SK-N-SH treated with all-trans-retinoic acid at 6 μM for 48 hours (cell line): ENCODE measurements around the gene ARMH3.

Source experiments
- ATAC-seq: fragments of 200-7000 bp; cut with Tn5 transposase; 3 replicates; pipeline ENCODE4 v1.9.1; 2020; ENCODE audit warnings: mild to moderate bottlenecking, moderate library complexity
- ARNTL ChIP-seq: fragments of 450-650 bp; formaldehyde crosslinking; IDR thresholded peaks from 2 replicates; pipeline ENCODE4 v1.5.0; 2020; ENCODE audit warnings: low read depth, mild to moderate bottlenecking, moderate library complexity, borderline replicate concordance
- BACH2 ChIP-seq: fragments of 250-450 bp; sonication (Bioruptor Pico); IDR thresholded peaks from 2 replicates; pipeline ENCODE4 v1.9.0; 2021; ENCODE audit warnings: mild to moderate bottlenecking, borderline replicate concordance
- CSDC2 ChIP-seq: fragments of 250-450 bp; sonication (Bioruptor Pico); IDR thresholded peaks from 2 replicates; pipeline ENCODE4 v1.5.0; 2020; ENCODE audit warnings: mild to moderate bottlenecking, moderate library complexity
- ESRRG ChIP-seq: fragments of 250-450 bp; sonication (Bioruptor Pico); IDR thresholded peaks from 2 replicates; pipeline ENCODE4 v1.6.1; 2021; ENCODE audit warnings: mild to moderate bottlenecking
- GLIS3 ChIP-seq: fragments of 250-450 bp; sonication (Bioruptor Pico); IDR thresholded peaks from 2 replicates; pipeline ENCODE4 v1.5.0; 2020; ENCODE audit warnings: mild to moderate bottlenecking, moderate library complexity
- ISL1 ChIP-seq: fragments of 250-450 bp; sonication (Bioruptor Pico); IDR thresholded peaks from 2 replicates; pipeline ENCODE4 v2.1.2; 2022; ENCODE audit warnings: mild to moderate bottlenecking, moderate library complexity
- PPARA ChIP-seq: fragments of 250-450 bp; sonication (Bioruptor Pico); IDR thresholded peaks from 2 replicates; pipeline ENCODE4 v1.5.0; 2020; ENCODE audit warnings: mild to moderate bottlenecking, borderline replicate concordance
- RARB ChIP-seq: fragments of 250-450 bp; sonication (Bioruptor Pico); IDR thresholded peaks from 2 replicates; pipeline ENCODE4 v1.8.0; 2021; ENCODE audit warnings: mild to moderate bottlenecking, moderate library complexity
- SNAI2 ChIP-seq: fragments of 250-450 bp; sonication (Bioruptor Pico); IDR thresholded peaks from 2 replicates; pipeline ENCODE4 v1.5.0; 2020; ENCODE audit warnings: mild to moderate bottlenecking, moderate library complexity
- TOX ChIP-seq: fragments of 250-450 bp; sonication (Bioruptor Pico); IDR thresholded peaks from 2 replicates; pipeline ENCODE4 v1.8.0; 2021; ENCODE audit warnings: mild to moderate bottlenecking, moderate library complexity, borderline replicate concordance
- ZFP3 ChIP-seq: fragments of 250-450 bp; sonication (Bioruptor Pico); IDR thresholded peaks from 2 replicates; pipeline ENCODE4 v1.5.0; 2020; ENCODE audit warnings: mild to moderate bottlenecking, moderate library complexity
- ZFP30 ChIP-seq: fragments of 450-650 bp; formaldehyde crosslinking; IDR thresholded peaks from 2 replicates; pipeline ENCODE4 v1.5.0; 2022; ENCODE audit warnings: mild to moderate bottlenecking, moderate library complexity
- ZNF70 ChIP-seq: fragments of 450-650 bp; formaldehyde crosslinking; IDR thresholded peaks from 2 replicates; pipeline ENCODE4 v1.5.0; 2020; ENCODE audit warnings: mild to moderate bottlenecking, moderate library complexity
- ZNF8 ChIP-seq: fragments of 450-650 bp; formaldehyde crosslinking; IDR thresholded peaks from 2 replicates; pipeline ENCODE4 v1.5.0; 2020; ENCODE audit warnings: mild to moderate bottlenecking, moderate library complexity
- TF ChIP-seq, protein P1 (sequence below): fragments of 250-450 bp; sonication (Bioruptor Pico); IDR thresholded peaks from 2 replicates; pipeline ENCODE4 v1.5.0; 2020; ENCODE audit warnings: mild to moderate bottlenecking, moderate library complexity
- TF ChIP-seq, protein P2 (sequence below): fragments of 250-450 bp; sonication (Bioruptor Pico); IDR thresholded peaks from 2 replicates; pipeline ENCODE4 v1.8.0; 2021; ENCODE audit warnings: low read depth, mild to moderate bottlenecking, moderate library complexity, borderline replicate concordance
- TF ChIP-seq, protein P3 (sequence below): fragments of 250-450 bp; sonication (Bioruptor Pico); IDR thresholded peaks from 2 replicates; pipeline ENCODE4 v1.5.1; 2020; ENCODE audit warnings: low read depth, mild to moderate bottlenecking, moderate library complexity
- TF ChIP-seq, protein P4 (sequence below): fragments of 250-450 bp; sonication (Bioruptor Pico); IDR thresholded peaks from 2 replicates; pipeline ENCODE4 v1.5.1; 2021; ENCODE audit warnings: mild to moderate bottlenecking, moderate library complexity

The ARMH3 gene

DNA sequence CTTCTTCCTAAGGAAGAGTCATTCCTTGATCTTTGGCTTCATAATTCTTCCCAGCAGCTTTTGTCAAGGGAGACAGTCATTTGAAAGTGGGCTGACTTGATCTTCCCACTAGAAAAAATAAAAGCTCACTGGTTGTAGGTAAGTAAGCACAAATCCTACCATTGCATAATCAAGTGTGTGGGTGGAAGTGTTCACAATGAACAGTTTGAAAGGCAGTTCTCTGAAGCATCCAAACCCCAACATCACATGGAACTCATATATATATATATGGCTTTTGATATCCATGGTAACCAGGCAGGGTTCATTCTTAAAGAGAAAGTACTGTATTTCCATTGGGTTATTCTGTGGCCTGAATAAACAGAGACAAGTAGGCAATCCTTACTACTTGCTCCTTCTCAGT lies 51.6 kb downstream of the ARMH3 start (continued):
- TF ChIP-seq, protein P1, sequence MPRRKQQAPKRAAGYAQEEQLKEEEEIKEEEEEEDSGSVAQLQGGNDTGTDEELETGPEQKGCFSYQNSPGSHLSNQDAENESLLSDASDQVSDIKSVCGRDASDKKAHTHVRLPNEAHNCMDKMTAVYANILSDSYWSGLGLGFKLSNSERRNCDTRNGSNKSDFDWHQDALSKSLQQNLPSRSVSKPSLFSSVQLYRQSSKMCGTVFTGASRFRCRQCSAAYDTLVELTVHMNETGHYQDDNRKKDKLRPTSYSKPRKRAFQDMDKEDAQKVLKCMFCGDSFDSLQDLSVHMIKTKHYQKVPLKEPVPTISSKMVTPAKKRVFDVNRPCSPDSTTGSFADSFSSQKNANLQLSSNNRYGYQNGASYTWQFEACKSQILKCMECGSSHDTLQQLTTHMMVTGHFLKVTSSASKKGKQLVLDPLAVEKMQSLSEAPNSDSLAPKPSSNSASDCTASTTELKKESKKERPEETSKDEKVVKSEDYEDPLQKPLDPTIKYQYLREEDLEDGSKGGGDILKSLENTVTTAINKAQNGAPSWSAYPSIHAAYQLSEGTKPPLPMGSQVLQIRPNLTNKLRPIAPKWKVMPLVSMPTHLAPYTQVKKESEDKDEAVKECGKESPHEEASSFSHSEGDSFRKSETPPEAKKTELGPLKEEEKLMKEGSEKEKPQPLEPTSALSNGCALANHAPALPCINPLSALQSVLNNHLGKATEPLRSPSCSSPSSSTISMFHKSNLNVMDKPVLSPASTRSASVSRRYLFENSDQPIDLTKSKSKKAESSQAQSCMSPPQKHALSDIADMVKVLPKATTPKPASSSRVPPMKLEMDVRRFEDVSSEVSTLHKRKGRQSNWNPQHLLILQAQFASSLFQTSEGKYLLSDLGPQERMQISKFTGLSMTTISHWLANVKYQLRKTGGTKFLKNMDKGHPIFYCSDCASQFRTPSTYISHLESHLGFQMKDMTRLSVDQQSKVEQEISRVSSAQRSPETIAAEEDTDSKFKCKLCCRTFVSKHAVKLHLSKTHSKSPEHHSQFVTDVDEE (CRISPR knock-in tag): no peak
- TF ChIP-seq BACH2 (CRISPR knock-in tag): no peak
- TF ChIP-seq ZFP30 (CRISPR knock-in tag): no peak
- no peak for TF ChIP-seq ZNF70 (CRISPR knock-in tag)

DNA sequence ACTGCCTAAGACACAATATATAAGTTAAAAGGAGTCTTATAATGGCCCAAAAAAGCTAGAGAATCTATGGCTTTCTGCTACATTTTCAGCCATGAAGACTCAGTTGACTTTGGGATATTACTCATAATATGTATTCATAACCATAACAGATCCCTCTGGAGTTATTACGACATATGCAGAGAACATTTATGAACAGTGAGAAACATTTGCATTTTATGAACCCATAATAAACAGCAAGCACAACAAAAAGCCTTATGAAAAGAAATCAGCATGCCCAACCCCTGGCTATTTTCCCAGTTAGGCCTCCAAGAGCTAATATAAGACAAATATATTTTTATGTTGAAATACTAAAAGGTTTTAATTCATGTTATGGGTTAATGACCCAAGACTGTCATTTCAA lies 52.4 kb downstream of the ARMH3 start:
- TF ChIP-seq, protein P2, sequence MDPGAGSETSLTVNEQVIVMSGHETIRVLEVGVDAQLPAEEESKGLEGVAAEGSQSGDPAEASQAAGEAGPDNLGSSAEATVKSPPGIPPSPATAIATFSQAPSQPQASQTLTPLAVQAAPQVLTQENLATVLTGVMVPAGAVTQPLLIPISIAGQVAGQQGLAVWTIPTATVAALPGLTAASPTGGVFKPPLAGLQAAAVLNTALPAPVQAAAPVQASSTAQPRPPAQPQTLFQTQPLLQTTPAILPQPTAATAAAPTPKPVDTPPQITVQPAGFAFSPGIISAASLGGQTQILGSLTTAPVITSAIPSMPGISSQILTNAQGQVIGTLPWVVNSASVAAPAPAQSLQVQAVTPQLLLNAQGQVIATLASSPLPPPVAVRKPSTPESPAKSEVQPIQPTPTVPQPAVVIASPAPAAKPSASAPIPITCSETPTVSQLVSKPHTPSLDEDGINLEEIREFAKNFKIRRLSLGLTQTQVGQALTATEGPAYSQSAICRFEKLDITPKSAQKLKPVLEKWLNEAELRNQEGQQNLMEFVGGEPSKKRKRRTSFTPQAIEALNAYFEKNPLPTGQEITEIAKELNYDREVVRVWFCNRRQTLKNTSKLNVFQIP (CRISPR knock-in tag): no peak
- TF ChIP-seq PPARA (no peak), ZNF8 (CRISPR knock-in tag) (no peak), ARNTL (CRISPR knock-in tag) (no peak), ISL1 (no peak), SNAI2 (no peak), ZNF70 (CRISPR knock-in tag) (no peak), TOX (no peak)
- TF ChIP-seq, protein P1 (CRISPR knock-in tag): no peak
- TF ChIP-seq, protein P3, sequence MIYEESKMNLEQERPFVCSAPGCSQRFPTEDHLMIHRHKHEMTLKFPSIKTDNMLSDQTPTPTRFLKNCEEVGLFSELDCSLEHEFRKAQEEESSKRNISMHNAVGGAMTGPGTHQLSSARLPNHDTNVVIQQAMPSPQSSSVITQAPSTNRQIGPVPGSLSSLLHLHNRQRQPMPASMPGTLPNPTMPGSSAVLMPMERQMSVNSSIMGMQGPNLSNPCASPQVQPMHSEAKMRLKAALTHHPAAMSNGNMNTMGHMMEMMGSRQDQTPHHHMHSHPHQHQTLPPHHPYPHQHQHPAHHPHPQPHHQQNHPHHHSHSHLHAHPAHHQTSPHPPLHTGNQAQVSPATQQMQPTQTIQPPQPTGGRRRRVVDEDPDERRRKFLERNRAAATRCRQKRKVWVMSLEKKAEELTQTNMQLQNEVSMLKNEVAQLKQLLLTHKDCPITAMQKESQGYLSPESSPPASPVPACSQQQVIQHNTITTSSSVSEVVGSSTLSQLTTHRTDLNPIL (CRISPR knock-in tag): no peak
- no peak for ATAC-seq

DNA sequence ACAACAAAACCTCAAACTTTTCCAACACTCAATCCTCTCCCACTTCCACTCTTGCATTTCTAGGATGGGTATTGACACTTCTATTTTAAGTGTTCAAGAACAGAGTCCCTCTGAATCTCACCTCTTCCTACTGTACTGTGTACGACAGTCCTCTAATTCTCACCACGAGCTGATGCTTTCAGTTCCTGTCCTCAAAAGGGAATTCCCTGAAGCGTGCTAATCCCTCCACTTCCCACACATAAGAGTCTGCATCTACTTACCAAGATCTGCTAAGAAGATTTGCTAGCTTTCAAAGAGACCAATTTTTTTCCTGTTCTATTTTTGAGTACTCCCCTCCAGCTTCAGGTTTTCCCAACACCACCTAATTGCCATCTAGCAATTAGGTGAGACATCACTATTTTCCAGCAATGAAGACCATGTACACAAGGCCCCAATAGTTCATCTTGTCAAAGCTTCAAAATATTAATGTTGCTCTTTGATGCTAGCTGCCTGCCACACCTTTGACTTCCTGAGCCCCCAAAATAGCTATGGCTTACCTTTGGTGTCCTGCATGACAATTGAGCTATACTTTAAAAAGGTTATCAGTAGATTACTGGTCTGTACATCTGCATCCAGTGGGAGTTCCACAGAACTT lies 54.4 kb downstream of the ARMH3 start:
- TF ChIP-seq, protein P4, sequence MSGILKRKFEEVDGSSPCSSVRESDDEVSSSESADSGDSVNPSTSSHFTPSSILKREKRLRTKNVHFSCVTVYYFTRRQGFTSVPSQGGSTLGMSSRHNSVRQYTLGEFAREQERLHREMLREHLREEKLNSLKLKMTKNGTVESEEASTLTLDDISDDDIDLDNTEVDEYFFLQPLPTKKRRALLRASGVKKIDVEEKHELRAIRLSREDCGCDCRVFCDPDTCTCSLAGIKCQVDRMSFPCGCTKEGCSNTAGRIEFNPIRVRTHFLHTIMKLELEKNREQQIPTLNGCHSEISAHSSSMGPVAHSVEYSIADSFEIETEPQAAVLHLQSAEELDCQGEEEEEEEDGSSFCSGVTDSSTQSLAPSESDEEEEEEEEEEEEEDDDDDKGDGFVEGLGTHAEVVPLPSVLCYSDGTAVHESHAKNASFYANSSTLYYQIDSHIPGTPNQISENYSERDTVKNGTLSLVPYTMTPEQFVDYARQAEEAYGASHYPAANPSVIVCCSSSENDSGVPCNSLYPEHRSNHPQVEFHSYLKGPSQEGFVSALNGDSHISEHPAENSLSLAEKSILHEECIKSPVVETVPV (CRISPR knock-in tag): no peak
- TF ChIP-seq SNAI2: no peak
- no peak for TF ChIP-seq CSDC2 (CRISPR knock-in tag)
- TF ChIP-seq ESRRG (CRISPR knock-in tag): no peak
- no peak for TF ChIP-seq RARB (CRISPR knock-in tag)
- TF ChIP-seq ZFP30 (CRISPR knock-in tag): no peak
- no peak for TF ChIP-seq PPARA
- ATAC-seq: no peak

DNA sequence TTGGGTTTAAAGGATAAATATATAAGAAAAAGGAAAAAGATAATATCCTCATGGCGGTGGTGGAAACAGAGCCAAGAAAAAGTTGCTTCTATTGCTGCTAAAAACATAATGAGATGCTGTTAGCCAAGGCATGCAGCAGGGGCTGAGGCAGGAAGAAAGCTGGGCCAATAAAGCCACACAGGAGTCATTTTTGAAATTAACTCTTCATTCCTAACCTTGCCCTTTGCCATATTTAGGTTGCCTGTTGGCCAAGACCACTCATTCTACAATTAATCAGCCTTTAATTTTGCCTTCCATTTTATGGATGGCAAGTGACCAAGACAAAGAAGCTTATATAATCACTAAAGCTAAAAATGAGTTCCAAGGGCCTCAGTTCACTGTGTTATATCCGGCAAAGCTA lies 58.2 kb downstream of the ARMH3 start:
- ATAC-seq: no peak
- TF ChIP-seq GLIS3 (CRISPR knock-in tag) (no peak), ZFP3 (no peak), PPARA (no peak), ZNF70 (CRISPR knock-in tag) (no peak), ARNTL (CRISPR knock-in tag) (no peak)
- TF ChIP-seq, protein P4 (CRISPR knock-in tag): no peak
- TF ChIP-seq, protein P3 (CRISPR knock-in tag): no peak
